ENCODE results near the gene ADAMTS13.
A peak's percentile ranks its signal among the peaks of the same experiment; 100 is the strongest.

Gene ADAMTS13

DNA sequence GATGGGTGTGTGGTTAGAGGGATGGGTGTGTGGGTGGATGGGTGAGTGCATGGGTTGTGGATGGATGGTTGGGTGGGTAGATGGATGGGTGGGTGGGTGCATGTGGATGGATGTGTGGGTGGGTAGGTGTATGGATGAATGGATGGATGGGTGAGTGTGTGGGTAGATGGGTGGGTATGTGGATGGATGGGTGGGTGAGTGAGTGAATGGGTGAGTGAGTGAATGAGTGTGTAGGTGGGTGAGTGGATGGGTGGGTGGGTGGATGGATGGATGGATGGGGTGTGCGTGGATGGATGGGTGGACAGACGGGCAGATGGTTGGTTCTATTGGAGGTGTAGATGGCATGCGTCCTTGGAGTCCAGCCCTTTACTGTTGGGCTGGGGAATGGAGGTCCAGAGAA lies 28.8 kb upstream of the ADAMTS13 start:
- DNase-seq: no peak

DNA sequence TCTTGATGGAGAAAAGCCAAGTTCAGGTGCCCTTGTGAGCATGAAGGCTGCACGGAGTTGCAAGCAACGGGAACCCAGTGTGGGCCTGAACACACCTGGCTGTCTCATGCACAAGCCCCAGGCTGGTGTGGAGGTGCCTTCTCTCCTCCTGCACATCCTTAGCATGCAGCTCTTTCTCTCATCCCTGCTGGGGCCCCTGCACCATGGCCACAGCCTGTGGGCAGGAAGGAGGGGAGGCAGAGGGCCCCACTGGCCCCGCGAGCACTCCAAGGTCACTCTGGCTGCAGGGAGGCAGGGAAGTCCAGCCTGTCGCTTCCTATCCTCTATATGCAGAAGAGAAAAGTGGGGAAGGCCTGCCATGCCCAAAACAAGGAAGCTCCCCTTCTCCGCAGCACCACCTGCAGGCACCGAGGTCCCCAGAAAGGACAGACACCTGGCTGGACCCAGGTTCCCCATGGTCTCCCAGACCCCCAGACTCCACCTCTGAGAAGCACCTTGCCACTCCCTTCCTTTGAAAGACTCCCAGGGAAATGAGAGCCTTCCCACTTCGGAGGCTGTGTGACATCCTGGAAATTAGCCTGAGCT lies 27.4 kb upstream of the ADAMTS13 start:
- DNase-seq: no peak

DNA sequence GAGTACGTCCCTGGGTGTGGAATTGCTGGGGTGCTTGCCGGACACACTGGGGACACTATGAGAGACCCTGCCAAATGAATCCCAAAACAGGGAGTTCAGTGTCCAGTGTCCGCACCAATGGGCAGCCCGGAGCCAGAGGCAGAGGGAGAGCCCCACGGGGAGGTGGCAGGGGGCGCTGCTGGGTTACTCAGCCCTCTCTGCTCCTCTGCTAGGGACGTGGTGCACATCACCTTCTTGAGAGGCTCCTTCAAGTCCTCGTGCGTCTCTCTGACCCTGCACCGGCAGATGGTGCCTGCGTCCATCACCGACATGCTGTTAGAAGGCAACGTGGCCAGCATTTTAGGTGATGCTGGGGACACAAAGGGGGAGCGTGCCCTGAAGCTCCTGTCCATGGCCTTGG lies 25.2 kb upstream of the ADAMTS13 start:
- no peak for DNase-seq

DNA sequence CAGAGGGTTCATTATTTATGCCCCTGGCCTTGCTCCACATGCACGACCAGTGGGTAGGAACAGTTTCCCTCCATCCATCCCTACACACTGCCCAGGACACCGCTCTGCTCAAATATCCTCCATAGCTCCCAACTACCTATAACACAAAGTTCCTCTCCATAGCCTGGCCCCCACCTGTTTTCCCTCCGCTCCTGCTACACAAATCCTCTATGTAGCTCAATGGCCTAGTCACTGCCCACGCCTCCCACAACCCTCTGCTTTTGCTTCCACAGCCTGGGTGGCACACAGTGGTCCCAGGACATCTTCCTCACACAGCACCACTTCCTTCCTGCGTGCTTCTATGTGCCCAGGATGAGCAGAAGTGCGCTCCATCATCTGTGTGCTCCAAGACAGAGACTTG lies 24.8 kb upstream of the ADAMTS13 start:
- DNase-seq: no peak

DNA sequence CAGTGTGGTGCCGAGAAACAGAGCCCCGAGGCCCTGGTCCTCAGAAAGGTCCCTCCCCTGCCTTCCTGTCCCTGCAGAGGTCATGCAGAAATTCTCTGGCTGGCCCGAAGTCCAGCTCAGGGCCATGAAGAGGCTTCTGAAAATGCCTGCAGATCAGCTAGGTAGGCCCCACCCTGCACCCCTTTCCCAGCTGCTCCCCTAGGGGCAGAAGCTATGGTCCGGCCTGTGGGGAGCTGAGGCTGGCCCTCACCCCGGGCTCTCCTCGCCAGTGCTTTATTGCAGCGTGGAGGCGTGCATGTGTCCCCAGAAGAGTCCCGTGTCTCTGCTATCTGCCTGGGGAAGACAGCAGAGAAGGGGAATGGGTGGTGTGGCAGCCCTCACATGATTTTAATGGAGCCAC lies 24.3 kb upstream of the ADAMTS13 start:
- DNase-seq: no peak

DNA sequence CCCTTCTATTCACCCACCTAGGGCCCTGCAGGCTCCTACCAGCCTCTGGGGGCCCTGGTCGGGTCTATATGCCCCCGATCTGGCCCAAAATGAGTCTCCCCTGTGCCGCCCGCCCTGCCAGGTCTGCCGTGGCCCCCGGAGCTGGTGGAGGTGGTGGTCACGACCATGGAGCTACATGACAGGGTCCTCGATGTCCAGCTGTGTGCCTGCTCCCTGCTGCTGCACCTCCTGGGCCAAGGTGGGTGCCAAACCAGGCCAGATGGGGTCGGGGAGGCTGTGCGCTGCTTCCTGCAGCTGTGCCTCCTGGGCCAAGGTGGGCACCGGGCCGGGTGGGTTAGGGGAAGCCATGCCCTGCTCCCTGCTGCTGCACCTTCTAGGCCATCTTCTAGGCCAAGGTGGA lies 21.9 kb upstream of the ADAMTS13 start:
- DNase-seq: no peak

DNA sequence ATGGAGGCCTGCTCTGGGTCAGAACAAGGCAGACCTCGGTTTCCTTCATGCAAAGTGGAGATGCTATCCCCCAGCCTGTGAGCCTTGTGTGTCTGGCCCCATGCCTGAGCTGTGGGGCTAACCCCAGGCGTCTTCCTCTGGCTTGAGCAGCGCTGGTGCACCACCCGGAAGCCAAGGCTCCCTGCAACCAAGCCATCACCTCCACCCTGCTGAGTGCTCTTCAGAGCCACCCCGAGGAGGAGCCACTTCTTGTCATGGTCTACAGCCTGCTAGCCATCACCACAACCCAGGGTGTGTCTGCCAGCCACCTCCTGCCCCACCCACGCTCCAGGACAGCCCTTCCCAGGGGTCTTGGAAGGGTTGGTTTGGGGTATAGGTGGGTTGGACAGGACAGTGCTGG lies 20.6 kb upstream of the ADAMTS13 start:
- no peak for DNase-seq

DNA sequence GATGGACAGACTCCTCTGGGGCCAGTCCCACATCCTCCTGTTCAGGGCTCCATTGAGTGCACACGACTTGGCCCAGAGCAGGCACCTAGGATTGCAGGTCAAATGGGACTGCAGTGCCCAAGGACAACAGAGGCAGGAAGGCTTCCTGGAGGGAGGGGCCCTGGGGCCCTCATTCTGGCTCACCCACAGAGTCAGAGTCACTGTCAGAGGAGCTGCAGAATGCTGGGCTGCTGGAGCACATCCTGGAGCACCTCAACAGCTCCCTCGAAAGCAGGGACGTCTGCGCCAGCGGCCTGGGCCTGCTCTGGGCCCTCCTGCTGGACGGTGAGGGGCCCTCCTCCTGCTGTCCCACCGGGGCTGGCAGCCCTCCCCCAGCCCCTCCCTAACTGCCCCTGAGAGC lies 19.5 kb upstream of the ADAMTS13 start:
- DNase-seq: no peak

DNA sequence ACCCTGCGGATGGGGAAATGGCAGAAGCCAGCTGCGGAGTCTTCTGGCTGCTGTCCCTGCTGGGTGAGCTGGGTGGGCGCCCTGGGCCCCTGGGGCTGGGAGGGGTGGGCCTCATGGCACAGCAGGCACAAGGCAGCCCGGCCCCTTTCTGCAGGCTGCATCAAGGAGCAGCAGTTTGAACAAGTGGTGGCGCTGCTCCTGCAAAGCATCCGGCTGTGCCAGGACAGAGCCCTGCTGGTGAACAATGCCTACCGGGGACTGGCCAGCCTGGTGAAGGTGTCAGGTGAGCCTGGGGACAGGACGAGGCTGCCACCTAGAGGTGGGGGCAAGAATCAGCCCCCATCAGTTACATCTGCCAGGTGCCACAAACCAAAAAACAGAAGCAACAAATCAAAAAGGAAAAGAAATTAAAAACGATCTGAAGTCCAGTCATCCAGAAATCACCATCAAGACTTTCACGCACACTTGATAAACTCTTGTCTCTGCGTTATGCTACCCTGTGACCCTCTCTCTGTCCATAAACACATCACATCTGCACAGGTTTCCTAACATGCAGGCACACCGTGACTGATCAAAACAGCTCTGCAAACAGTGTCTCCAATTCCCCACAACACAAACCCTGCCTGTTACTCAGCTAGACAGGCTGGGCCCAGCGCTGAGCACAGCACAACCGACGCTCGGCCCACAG lies 18.3 kb upstream of the ADAMTS13 start:
- peak; percentile 68 for DNase-seq

DNA sequence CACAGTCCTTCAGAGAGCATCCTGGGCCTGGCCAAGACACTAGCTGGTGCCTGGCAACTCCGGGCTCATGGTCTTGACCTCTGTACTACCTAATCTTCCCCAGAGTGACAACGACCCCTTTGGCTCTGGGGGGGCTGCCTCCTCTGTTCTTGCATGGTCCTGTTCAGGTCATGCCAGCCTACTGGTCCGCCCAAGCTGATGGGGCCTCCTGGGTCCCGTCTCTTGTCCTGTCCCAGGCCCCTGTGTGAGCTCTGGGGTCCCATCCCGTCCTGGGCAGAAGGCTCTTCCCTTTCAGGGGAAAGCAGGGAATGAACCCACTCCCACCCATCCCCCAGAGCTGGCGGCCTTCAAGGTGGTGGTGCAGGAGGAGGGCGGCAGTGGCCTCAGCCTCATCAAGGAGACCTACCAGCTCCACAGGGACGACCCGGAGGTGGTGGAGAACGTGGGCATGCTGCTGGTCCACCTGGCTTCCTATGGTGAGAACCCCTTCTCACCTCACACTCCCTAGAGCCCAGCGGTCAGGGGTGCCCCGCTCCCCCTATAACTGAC lies 17.6 kb upstream of the ADAMTS13 start:
- no peak for DNase-seq

DNA sequence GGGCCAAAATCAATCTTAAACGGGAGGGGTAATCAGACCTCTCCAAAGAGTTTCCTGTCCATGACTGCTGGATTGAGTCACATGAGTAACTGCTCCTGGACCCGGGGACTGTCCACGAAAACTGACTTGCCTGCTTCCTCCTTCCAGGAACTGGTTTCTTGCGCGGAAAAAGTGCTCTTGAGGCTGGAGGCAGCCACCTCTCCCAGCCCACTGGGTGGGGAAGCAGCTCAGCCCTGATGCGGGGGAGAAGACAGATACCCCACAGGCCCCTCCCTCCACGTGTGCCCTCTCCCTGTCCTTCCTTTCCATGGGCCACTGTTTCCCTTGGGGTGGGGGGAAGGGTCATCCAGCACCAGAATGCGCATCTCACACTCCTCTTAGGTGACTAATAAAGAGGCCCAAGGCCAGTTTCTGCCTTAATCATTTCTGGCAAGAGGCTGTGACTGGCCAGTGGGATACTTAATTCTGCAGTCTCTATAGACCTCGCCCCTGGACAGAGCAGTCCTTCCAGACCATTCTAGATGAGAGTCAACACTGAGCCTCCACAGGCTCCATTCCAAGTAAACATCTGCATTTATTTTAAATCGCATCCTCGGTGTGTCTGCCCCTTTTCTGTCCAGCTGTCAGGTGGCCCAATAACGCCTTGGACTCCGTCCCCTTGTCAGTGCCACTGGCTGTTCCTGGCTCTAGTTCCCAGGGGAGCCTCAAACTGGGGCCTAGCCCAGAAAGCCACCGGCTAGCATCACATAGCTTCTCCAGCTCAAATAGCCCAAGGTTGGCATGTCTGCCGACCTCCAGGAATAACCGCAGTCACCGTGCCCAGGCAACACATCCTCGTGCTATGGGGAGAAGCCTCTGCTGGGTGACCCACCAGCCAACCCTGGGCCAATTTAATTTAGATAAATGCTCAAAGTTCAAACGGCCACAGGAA lies 16.4 kb upstream of the ADAMTS13 start:
- no peak for DNase-seq

DNA sequence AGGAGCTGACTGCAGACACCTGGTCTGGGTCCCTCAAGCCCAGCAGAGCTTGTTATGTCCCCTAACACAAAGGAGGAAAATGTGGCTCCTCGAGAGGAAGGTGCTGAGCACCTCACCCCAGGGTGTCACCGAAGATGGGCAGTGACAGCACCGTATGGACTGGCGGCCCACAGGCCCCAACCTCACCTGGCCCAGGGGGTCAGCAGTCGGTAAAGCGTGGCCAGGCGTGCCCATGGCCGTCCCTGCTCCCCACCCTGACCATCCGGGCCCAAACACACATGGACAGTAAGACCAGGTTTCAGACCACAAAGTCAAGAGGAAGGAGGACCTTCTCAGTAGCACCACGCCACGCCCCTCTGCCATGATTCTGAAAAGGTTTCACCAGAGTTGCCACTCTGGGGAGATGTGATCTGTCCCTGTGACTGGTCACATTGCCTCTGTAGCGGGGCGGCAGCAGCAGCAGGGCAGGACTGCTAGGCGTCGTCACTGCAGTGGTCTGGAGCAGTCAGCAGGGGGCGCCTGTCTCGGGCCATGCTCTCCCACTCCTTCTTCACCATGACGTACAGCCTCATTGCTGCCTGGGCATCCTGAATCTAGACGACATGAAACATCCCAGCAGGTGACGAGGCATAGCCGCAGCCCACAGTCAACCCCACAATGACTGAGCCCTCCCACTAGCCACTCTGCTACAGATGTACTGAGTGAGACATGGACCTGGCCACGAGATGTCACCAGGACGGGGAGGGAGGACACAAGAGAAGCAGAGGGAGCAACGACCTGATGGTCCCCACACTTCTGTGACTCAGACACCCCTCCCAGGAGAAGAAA lies 15.5 kb upstream of the ADAMTS13 start:
- peak; percentile 88 for DNase-seq

DNA sequence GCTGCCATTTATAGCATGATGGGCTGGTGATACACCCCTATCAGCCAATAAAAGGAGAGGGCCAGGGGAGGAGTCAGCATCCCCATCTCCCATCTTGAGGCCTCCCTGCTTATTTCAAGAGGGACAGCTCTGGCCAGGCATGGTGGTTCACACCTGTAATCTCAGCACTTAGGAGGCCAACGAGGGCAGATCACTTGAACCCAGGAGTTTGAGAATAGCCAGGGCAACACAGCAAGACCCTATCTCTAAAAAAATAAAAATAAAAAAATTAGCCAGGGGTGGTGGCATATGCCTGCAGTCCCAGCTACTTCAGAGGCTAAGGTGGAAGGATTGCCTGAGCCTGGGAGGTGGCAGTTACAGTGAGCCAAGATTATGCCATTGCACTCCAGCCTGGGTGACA lies 14.1 kb upstream of the ADAMTS13 start:
- DNase-seq: no peak

DNA sequence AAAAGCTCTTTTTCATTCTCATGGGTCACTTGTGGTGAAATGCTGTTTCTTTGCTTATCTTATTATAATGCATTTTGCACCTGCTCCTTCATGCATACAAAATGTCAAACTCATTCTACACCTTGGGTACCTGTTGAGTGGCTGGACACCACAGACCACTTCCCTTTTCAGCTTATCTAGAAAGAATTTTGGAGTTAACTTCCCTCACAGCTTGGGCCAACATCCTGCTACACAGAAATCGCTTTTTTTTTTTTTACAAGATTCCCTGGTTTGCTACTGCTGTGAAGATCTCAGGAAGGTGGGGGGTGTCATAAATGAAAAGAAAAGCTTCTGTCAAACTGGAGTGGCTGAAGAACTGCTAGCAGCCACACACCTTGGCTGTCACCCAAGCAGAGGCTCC lies 7.0 kb upstream of the ADAMTS13 start:
- no peak for DNase-seq

DNA sequence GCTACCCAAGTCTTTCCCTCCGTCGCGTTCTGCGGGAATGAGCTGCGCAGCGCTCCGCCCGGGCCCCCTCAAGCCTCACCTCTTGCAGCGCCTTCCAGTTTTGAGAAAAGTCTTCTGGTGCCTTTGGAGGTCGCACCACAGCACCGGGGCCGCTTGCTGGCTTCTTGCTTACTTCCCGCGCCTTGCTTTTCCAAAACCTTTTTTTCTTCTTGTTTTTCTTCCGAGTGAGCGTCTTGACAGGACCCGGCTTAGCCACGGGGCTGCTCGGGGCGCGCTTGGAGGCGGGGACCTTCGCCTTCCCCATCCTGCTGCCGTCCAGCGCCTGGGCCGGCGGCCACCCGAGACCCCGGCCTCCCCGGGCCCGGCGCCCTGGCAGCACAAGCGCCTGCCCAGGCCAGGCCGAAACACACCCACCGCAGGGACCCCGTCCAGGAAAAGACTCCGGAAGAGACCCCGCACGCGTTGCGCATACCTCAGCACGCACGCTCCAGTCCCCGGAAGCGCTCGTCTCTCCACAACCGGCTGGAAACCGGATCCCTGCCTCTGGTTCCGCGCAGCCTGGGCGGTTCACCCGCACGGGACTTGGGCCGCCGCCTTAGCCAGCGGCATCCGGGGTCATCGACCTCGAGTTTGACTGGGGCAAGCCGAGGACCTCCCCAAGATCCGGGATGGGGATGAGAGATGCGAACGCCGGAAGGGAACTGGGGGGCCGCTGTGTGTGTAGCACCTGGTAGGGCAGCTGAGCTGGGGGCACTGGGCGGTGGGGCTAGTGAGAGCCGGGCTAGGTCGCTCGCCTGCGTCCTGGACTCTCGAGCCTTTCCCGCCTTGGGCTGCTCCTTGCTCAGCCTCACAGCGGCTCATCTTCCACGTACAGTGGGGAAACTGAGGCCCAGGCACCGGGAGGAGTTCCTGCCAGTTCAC lies 4.4 kb upstream of the ADAMTS13 start, which contains the start of gene REXO4:
Gene REXO4 (minus strand): TSS at position 470 of the 921 bp plus-strand sequence. CDS start 166 bp downstream, at position 304.
- DNase-seq: peak; percentile 93

DNA sequence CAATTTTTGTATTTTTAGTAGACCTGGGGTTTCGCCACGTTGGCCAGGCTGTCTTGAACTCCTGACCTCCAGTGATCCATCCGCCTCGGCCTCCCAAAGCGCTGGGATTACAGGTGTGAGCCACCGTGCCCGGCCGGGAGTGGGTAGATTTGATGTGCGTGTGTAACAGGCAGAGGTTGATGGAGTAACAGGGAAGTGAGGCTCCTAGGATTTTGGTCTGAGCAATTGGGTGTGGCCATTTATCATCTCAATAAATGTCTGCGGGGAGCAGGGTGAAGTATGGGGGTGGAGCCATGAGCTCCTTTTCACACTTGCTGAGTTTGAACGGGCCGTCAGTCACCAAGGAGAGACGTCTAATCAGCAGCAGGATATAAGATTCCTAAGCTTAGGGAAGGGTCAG lies 3.2 kb upstream of the ADAMTS13 start:
- no peak for DNase-seq

DNA sequence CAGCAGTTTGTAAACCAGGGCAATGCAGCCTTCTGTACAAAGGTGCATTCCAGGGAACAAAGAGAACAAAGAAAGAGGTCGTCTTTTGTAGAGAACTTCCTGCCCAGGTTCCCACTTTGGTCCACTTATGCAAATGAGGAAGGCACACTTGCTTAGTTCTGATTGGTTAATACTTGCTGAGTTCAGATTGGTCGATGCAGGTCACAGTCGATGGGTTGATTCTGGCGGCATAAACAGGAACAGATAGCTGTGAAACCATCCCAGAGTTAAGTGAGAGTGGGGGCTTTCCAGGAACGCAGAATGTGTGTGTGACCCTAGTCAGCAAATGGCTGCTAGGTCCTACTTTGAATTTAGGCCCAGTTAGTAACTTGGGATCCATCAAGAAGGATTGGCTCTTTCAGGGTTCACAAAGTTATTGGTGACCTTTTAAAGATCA lies 1.8 kb upstream of the ADAMTS13 start:
- DNase-seq: no peak

DNA sequence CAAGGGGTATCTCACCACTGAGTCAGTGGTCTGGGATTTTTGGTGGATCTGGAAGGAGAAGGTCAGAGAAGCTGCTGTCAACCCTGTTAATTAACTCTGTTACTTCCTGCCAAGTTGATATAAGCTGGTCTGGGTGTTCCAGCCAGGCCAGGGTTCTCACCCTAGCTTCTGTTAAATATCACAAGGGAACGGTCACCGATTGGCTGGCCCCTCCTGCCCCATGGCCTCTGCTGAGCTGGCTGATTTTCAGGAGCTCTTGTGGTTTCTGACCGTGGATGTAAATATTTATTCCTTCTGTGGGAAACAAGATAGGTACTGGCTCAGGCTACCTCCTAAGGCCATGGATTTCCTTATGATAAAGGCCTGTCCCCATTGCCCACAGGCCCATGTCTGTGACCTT lies 1.0 kb downstream of the ADAMTS13 start:
- no peak for DNase-seq

DNA sequence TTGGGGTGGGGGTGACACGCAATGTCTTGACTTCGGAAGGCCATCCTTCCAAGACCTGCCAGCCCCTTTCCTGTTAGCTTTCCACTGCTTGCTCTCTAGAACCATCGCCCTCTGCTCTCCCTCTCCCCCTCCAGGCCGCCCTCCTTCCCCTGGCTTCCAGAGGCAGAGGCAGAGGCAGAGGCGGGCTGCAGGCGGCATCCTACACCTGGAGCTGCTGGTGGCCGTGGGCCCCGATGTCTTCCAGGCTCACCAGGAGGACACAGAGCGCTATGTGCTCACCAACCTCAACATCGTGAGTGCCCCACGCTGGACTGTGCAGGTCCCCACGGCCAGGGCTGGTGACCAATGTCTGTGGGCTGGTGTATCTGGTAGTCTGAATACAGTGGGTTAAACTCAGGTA lies 2.0 kb downstream of the ADAMTS13 start:
- DNase-seq: no peak

DNA sequence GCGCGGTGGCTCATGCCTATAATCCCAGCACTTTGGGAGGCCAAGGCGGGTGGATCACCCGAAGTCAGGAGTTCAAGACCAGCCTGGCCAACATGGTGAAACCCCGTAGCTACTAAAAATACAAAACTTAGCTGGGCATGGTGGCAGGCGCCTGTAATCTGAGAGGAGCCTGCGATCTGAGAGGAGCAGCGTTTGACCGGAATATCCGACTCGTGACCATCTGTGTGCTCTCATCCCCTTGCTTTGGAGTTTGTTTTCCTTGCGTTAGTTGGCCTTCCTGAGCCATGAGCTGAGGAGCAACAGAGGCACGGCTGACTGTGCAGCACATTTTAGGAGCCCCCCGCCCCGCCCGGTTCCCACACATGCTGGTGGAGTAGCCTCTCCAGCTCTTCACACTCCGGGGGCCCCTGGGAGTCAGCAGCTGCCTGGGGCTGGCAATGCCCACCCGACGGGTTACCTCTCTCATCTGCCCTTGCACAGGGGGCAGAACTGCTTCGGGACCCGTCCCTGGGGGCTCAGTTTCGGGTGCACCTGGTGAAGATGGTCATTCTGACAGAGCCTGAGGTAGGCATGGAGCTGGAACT lies 3.0 kb downstream of the ADAMTS13 start:
- DNase-seq: no peak

DNA sequence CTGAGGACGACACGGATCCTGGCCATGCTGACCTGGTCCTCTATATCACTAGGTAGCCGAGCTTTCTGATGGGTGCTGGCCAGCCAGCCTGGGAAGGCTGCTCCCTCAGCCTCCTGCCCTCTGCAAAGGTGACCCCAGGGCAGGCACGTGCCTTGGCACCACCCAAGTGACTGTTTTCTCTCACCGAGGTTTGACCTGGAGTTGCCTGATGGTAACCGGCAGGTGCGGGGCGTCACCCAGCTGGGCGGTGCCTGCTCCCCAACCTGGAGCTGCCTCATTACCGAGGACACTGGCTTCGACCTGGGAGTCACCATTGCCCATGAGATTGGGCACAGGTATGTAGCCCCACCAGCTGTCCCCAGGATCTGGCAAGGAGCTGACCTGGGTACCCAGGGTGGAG lies 3.8 kb downstream of the ADAMTS13 start:
- no peak for DNase-seq

All from stimulated activated CD4-positive, alpha-beta T cell treated with anti-CD3 and anti-CD28 coated beads, Interleukin-15, amount 100 ng/mL, for 24 hours (primary cell).